Fibroblast of skin of right quadriceps (primary cell): Measurements from ENCODE around the gene CHTOP.
"Not testable (repeated sequence)": the region's sequence is repeated elsewhere in the genome, so short reads cannot be mapped to it uniquely, and the experiment has no call there.

Experiments
- DNase-seq: peaks from one replicate; pipeline ENCODE4 v3.0.0-alpha.2; 2013

CHTOP gene

GRCh38 chr1:153635872-153636271 is 2.0 kb downstream of the CHTOP start:
- DNase-seq: no peak

- no peak for DNase-seq
Observed at GRCh38 chr1:153636312-153636711, 2.4 kb downstream of the CHTOP start.

- DNase-seq: no peak
Observed at GRCh38 chr1:153638261-153638660, 4.4 kb downstream of the CHTOP start.

- no peak for DNase-seq
Observed at GRCh38 chr1:153639280-153639679, 5.4 kb downstream of the CHTOP start.

- DNase-seq: not testable (repeated sequence)
Observed at GRCh38 chr1:153640213-153640612, 6.3 kb downstream of the CHTOP start.

DNA sequence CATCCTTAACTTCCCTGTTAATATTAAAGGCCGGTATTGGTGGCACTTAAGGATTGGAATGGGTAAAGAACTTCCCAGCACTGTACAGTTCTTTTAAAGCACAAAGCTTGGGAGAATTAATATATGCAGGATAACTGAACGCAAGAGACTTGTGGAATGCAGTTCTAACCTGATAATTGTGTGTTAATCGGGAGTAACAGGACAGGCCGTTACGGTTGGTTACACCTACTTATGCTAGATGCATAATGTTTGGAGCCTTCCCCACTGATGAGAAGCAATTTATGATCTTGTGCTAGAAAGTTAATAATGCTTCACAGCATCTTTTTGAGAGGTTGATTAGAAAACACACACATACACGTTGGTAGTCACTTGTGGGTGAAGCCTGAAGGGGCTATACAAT is 7.0 kb downstream of the CHTOP start:
- DNase-seq: no peak

GRCh38 chr1:153642161-153642560 is 8.3 kb downstream of the CHTOP start:
- DNase-seq: no peak

- DNase-seq: no peak
Observed at GRCh38 chr1:153643100-153643499, 9.2 kb downstream of the CHTOP start.

- DNase-seq: no peak
Observed at GRCh38 chr1:153643816-153644215, 9.9 kb downstream of the CHTOP start.

- no peak for DNase-seq
Observed at GRCh38 chr1:153646672-153647345, 12.9 kb downstream of the CHTOP start.

DNA sequence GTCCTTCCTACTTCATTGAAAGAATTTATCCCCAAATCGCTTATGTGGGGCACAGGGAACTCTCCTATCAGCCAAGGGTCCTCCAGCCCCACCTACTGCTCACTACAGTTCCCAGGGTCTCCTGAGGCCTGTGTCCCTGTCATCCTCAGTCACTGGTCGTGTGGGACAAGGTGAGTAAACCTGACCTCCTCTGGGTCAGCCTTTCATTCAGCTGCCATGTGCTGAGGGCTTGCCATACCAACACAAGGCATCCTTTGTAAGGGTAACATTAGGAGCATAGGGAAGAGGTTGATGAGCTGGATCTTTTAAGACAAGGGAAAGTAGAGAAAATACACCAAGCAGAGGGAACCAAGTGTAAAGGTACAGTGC is 13.5 kb downstream of the CHTOP start:
- DNase-seq: no peak

GRCh38 chr1:153648000-153648643 is 14.3 kb downstream of the CHTOP start:
- DNase-seq: no peak

DNA sequence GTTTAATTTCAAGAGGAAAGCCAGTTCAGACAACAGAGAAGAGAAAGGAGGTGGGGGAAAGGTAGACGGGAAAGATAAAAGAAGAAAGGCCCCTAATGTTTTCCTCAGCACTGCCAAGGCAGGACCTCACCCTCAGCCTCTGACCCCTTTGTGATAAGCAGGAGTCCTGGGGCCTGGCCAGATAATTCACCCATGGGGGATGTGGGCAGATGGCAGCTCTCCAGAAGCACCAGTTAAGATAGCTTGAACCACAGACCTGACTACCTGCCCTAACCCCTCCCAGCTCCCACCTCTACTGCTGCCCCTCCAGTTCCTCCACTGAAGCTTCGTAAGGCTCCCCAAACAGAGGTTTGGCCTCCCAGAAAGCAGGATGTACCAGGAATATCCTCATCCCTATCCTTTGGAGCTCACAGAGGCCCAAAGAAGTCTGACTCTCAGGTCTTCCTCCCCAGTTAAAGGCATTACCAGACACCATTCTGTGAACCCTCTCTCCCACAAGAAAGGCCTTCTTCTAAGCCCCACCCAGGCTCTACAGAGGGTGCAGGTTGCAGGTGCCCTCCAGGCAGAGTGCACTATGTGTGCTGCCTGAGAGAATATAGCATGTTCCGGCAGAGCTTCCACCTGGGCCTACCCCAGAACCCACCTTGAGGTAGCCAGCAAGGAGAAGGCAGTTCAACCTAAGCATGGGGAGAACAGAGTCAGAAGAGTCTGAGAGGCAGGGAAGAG is 15.4 kb downstream of the CHTOP start:
- DNase-seq: no peak

DNA sequence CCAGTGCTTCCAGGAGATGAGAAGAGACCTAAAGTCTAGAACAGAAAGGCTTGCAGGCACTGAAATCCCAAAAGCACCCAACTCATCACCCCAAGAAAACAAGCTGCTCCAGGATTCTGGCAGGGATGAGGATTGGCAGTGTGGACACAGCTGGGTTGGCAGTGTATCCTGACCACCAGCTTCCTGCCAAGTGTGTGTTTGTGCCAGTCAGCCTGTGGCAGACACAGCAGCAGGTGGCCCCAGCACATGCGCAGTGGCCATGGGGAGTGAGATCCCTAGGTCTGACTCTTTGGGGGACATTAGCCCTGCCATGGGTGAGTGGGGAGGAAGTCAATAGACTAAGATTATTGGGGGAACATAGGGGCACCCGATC is 16.0 kb downstream of the CHTOP start:
- no peak for DNase-seq

GRCh38 chr1:153651771-153652170 is 17.9 kb downstream of the CHTOP start:
- DNase-seq: no peak

DNA sequence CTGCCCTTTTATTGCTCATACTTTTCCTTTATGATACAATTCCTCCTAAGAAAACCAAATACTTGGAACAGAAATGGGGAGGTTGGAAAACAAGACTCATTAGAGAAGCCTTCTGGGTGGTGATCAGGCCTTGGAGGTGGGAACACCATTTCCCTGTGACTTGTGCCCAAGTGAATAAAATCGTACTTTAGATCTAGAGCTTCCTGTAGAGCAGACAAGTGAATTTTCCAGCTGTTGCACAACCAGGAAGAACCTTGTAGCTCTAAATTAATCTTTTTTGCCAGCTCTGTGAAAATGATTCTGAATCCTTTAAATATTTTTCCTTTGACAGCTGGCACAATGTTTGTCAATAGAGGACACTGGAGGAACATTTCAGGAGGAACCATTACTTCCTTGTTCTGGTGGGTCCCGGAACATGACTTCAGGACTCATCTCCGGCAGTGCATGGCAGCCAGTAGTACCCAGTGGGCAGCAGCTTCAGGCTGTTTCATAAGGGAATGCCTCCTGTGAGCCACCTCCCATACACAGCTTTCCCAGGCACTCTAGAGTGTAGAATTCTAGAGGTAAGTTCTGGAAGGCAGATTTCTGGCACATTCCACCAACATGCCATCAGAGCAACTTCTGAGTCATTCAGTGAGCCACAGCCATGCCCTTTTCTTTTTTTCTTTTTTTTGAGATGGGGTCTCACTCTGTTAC is 19.1 kb downstream of the CHTOP start:
- DNase-seq: peak; percentile 51

DNA sequence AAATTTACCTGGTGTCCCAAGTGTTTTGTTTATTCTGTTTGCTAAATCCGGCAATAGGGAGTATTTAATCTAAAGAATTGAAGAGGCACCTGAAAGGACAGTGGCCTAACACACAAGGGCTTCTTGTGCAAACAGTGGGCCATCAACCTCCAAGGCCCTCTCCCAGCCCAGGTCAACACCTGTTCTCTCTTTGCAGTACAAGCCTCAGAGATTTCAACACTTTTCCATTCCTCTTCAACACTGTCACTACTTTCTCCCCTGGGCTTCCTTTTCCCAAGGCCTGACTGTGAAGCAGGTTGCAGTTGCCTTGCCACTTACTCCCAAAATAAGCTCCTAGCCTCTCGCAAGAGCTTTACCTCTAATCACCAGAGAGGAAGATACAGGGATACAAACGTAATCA is 21.5 kb downstream of the CHTOP start:
- no peak for DNase-seq

- peak; percentile 87 for DNase-seq
Observed at GRCh38 chr1:153658400-153659174, 24.7 kb downstream of the CHTOP start, which contains the start of gene SNAPIN. SNAPIN (plus strand) TSS chr1:153658703; CDS start chr1:153658744, 41 bp downstream.

- DNase-seq: no peak
Observed at GRCh38 chr1:153659175-153659534, 25.3 kb downstream of the CHTOP start.

- DNase-seq: no peak
Observed at GRCh38 chr1:153659656-153660055, 25.8 kb downstream of the CHTOP start.

- peak; percentile 14 for DNase-seq
Observed at GRCh38 chr1:153661111-153661708, 27.3 kb downstream of the CHTOP start.

GRCh38 chr1:153662269-153662668 is 28.4 kb downstream of the CHTOP start:
- DNase-seq: no peak
